GM20000 (cell line): ENCODE data around the gene IQCM.

ENCODE experiments used
- DNase-seq: peaks from one replicate; pipeline ENCODE4 v3.0.0; 2012; ENCODE audit warnings: low spot score
- TF ChIP-seq, protein P1 (sequence below): IDR thresholded peaks from 2 replicates; pipeline ENCODE4 v1.5.1; 2012; ENCODE audit warnings: mild to moderate bottlenecking, control low read depth; ENCODE audit errors: extremely low read depth, missing control alignments

The IQCM gene

DNA sequence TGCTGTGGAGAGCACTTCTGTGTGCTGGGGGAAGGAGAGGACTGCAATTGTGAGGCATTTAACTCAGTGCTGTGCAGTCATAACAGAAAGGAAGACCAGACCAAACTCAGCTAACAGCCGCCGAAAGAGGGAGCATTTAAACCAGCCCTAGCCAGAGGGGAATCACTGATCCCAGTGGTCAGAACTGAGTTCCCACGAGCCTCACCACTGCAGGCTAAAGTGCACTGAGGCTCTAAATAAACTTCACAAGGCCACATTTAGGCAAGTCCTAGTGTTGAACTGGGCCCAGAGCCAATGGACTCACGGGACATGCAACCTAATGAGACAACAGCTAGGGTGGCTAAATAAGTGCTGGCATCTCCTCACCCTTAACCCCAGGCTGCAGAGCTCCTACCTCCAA, 20.4 kb downstream of the IQCM start:
- no peak for DNase-seq
- TF ChIP-seq, protein P1, sequence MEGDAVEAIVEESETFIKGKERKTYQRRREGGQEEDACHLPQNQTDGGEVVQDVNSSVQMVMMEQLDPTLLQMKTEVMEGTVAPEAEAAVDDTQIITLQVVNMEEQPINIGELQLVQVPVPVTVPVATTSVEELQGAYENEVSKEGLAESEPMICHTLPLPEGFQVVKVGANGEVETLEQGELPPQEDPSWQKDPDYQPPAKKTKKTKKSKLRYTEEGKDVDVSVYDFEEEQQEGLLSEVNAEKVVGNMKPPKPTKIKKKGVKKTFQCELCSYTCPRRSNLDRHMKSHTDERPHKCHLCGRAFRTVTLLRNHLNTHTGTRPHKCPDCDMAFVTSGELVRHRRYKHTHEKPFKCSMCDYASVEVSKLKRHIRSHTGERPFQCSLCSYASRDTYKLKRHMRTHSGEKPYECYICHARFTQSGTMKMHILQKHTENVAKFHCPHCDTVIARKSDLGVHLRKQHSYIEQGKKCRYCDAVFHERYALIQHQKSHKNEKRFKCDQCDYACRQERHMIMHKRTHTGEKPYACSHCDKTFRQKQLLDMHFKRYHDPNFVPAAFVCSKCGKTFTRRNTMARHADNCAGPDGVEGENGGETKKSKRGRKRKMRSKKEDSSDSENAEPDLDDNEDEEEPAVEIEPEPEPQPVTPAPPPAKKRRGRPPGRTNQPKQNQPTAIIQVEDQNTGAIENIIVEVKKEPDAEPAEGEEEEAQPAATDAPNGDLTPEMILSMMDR: no peak

DNA sequence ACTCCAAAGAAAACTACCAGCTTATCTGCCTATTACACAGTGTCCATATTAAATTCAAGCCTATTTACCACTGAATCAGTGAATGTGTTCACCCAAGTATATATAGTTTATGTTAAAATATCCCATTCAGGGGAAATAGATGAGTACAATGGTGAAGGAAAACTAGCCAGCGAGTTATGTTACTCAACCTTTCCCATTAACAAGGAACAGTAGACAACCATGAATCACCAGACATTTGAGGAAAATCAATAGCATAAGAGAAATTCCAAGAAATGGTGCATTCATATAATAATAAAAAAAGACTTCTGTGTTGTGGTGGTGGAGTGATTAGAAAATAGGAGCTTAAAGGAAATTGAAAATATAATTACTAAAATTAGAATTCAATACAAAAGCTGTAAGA, 21.3 kb downstream of the IQCM start:
- TF ChIP-seq, protein P1: no peak

DNA sequence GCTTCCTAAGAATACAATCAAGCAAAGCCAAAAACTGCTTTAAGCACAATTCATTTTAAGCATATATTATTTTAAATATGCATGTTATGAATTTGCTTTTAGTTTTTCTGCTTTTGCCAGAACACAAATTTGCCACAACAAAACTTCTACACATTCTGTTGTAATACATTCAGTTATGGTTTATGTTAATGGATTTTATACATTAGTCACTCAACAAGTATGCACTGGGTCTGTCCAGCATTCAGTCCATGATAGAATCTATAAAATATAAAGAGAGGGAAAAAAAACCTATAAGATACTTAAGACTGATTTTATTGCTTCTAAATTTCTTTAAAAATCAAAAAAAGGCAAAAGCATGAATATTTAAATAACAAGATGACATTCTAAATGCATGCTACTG, 22.2 kb downstream of the IQCM start:
- no peak for DNase-seq
- TF ChIP-seq, protein P1: no peak

More for the DNA sequence above, 21.3 kb downstream of the IQCM start:
- DNase-seq: no peak

DNA sequence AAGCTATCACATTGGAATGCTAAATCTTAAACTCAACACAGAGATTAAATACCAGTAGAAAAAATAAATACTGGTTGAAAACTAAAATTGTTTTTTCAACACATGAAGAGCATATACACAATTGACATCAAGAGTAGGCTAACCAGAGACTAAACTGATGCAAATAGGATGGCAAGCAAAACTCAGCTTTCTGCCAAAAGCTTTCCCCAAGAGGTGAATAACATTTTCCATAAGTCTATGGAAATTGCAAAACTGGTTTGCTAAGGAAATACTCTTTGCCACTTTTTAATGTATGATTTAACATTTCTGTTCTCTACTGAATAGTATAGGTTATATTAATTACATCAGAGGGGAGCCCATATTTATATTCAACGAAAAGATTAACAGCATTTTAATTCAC, 23.8 kb downstream of the IQCM start:
- DNase-seq: no peak
- TF ChIP-seq, protein P1: no peak

DNA sequence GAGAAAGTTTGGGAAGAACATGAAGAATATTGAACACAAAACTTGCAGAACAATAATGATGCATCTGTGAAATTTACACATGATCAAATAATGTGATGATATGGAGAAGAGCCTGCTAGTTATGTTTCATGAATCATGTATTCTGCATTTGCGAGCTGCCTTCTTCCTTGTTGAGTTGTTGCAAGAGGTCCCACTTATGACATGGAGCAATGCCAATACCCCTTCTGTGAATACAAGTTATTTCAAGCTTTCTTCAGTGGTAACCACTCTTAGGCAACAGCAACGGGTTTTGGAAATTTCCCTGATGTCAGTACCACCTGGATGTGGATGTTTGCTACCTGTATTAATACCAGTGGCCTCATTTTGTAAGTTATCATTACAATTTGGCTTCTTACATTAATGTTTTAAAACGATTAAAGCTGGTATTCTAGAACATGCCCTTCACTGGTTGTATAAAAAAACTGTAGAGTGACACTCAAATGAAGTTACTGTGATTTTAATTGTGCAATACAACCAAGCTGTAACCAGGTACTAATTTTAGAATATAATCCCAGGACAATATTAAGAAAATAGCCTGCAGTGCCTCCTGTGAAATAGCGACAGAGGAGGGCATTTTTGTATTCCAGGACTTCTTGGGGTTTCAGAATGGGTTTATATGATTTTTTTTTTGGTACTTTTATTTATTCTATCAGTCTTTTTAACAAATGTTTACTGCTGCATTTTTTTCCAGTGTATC, 25.3 kb downstream of the IQCM start:
- TF ChIP-seq, protein P1: no peak
- no peak for DNase-seq

DNA sequence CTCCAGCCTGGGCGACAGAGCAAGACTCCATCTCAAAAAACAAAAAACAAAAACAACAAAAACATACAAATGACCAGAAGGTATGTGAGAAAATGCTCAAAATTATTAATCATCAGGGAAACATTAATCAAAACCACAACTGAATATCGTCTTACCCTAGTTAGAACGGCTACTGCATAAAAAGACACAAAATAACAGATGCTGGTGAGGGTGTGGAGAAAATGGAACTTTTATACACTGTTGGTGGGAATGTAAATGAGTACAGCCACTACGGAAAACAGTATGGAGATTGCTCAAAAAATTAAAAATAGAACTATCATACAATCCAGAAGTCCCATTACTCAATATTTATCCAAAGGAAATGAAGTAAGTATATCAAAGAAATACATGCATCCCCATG, 27.3 kb downstream of the IQCM start:
- DNase-seq: no peak
- TF ChIP-seq, protein P1: no peak

DNA sequence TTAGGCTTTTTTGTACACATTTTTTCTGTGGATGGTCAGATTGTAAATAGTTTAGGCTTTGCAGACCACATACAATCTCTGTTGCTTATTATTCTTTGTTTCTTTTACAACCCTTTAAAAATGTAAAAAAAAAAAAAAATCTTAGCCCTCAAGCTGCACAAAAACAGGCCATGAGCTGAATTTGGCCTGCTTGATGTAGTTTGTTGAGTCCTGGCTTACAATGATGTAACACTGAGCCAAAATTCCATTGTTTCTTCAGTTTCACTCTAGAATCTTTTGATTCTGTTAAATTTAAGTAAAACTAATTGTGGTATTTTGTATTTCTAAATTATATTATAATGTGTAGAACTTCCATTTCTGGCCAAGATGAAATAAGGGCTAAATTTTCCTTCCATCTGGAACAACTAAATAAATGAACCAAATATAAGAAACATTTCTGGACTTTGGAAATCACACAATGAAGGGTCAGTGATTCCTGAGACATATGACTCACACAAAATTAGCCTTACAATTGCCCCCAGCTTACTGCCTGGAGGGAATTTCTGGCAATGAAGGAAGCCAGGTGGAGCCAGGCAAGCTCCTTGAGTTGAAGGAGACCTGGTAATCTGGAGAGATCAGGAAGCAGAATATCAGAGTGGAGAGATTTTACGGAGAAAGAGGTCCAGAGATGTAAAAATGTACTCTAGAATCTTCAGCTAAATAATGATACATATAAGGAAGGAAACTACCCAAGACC, 29.8 kb downstream of the IQCM start:
- DNase-seq: no peak
- TF ChIP-seq, protein P1: no peak
